HG02981 (cell line): ENCODE data around the gene FXYD1.
"Not testable (repeated sequence)": the region's sequence is repeated elsewhere in the genome, so short reads cannot be mapped to it uniquely, and the experiment has no call there.

Source experiments
- ATAC-seq: cut with Tn5 transposase; IDR thresholded peaks from one replicate; pipeline ENCODE4 v1.9.1; 2021; ENCODE audit warnings: mild to moderate bottlenecking, moderate library complexity; ENCODE audit not compliant: unreplicated experiment

Gene FXYD1

GRCh38 chr19:35124098-35125060 is 14.2 kb upstream of the FXYD1 start:
- peak; percentile 77 for ATAC-seq

- no peak for ATAC-seq
Measured at GRCh38 chr19:35125270-35125717, 13.3 kb upstream of the FXYD1 start.

GRCh38 chr19:35125749-35126623 is 12.6 kb upstream of the FXYD1 start:
- no peak for ATAC-seq

GRCh38 chr19:35126624-35126959 is 12.0 kb upstream of the FXYD1 start:
- no peak for ATAC-seq

GRCh38 chr19:35127871-35128270 is 10.8 kb upstream of the FXYD1 start:
- ATAC-seq, result no peak

GRCh38 chr19:35128398-35129057 is 10.1 kb upstream of the FXYD1 start:
- no peak for ATAC-seq

- not testable (repeated sequence) for ATAC-seq
Measured at GRCh38 chr19:35129724-35130274, 8.8 kb upstream of the FXYD1 start.

GRCh38 chr19:35130761-35131720 is 7.6 kb upstream of the FXYD1 start:
- ATAC-seq, result no peak

GRCh38 chr19:35132254-35132653 is 6.4 kb upstream of the FXYD1 start:
- no peak for ATAC-seq

GRCh38 chr19:35133826-35134225 is 4.8 kb upstream of the FXYD1 start:
- ATAC-seq, result no peak

GRCh38 chr19:35134601-35135242 is 3.9 kb upstream of the FXYD1 start, which contains the start of gene LGI4:
Gene LGI4, minus strand, starts transcription at chr19:35135059. Its CDS starts 379 bp downstream, at chr19:35134680.
- ATAC-seq, result no peak

- no peak for ATAC-seq
Measured at GRCh38 chr19:35135389-35135909, 3.2 kb upstream of the FXYD1 start.

GRCh38 chr19:35136231-35136630 is 2.4 kb upstream of the FXYD1 start:
- ATAC-seq, result no peak

GRCh38 chr19:35136977-35137702 is 1.5 kb upstream of the FXYD1 start:
- ATAC-seq, result no peak

GRCh38 chr19:35140207-35140961 is 1.8 kb downstream of the FXYD1 start:
- ATAC-seq, result no peak

- ATAC-seq, result no peak
Measured at GRCh38 chr19:35140962-35141836, 2.6 kb downstream of the FXYD1 start.
